GM19463 (cell line): Measurements from ENCODE around the gene IL17RC.
"Not testable (repeated sequence)": the region's sequence is repeated elsewhere in the genome, so short reads cannot be mapped to it uniquely, and the experiment has no call there.

Experiments used
- ATAC-seq: cut with Tn5 transposase; IDR thresholded peaks from one replicate; pipeline ENCODE4 v1.9.1; 2021; ENCODE audit warnings: mild to moderate bottlenecking, moderate library complexity; ENCODE audit not compliant: unreplicated experiment

The IL17RC gene

GRCh38 chr3:9914011-9914410 lies 2.9 kb upstream of the IL17RC start:
- ATAC-seq, result no peak

- ATAC-seq, result no peak
Observed at GRCh38 chr3:9914559-9915253, 2.2 kb upstream of the IL17RC start.

DNA sequence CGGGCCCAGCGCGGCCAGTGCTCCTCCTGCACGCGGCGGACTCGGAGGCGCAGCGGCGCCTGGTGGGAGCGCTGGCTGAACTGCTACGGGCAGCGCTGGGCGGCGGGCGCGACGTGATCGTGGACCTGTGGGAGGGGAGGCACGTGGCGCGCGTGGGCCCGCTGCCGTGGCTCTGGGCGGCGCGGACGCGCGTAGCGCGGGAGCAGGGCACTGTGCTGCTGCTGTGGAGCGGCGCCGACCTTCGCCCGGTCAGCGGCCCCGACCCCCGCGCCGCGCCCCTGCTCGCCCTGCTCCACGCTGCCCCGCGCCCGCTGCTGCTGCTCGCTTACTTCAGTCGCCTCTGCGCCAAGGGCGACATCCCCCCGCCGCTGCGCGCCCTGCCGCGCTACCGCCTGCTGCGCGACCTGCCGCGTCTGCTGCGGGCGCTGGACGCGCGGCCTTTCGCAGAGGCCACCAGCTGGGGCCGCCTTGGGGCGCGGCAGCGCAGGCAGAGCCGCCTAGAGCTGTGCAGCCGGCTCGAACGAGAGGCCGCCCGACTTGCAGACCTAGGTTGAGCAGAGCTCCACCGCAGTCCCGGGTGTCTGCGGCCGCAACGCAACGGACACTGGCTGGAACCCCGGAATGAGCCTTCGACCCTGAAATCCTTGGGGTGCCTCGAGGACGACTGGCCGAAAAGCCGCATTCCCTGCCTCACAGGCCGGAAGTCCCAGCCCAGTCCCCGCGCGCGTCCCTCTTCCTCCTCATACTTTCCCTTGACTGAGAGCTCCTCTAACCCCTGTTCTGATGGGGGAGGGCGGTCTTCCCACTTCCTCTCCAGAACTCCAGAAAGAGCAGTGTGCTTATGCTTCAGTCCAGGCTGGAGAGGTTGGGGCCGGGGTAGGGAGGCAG lies 1.4 kb upstream of the IL17RC start:
- no peak for ATAC-seq

GRCh38 chr3:9916346-9916733 lies 558 bp upstream of the IL17RC start:
- ATAC-seq, result no peak

GRCh38 chr3:9917820-9918219 lies 922 bp downstream of the IL17RC start:
- no peak for ATAC-seq

- ATAC-seq, result no peak
Observed at GRCh38 chr3:9918261-9919038, 1.6 kb downstream of the IL17RC start.

DNA sequence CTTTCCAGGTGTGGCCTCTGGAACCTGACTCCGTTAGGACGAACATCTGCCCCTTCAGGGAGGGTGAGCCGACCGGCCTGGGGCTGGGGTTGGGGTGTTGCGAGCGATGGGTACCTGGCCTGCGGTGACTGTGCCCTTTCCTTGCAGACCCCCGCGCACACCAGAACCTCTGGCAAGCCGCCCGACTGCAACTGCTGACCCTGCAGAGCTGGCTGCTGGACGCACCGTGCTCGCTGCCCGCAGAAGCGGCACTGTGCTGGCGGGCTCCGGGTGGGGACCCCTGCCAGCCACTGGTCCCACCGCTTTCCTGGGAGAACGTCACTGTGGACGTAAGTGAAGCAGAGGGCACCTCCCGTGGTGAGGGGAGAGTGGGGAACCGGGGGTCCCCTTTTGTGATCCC lies 11.3 kb downstream of the IL17RC start:
- no peak for ATAC-seq

DNA sequence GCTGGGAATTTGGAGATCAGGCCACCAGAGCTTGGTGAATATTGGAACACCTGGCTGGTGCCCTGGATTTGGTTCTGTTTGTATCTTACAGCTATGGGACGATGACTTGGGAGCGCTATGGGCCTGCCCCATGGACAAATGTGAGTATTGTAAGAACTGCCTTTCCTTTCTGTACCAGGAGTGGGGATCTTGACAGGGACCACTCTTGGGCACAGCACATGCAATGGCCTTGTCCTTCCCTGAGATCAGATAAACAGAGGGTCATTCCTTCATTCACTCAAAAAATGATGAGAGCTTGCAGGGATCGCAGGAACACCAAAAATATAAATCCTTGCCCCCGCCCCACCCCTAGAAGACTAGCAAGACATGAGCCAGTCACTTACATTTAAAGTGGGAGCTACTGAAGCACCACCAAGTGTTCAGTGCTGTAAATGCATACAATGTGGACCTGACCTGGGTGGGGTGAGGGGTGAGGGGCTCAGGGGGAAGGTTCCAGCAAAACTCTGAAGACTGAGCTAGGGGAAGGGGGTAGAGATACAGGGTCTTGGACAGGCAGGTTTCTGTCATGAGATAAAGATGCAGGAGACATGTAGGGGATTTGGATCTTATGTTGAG lies 14.0 kb downstream of the IL17RC start:
- ATAC-seq, result no peak

DNA sequence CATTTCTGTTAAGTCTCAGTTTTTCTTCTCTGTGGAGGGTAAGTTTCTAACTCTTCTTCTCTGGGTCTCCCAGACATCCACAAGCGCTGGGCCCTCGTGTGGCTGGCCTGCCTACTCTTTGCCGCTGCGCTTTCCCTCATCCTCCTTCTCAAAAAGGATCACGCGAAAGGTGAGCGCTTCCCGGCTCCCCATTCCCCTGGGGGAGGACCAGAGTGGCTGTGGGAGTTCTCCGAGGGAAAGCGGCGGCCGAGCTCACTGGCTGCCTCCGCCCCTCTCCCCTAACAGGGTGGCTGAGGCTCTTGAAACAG lies 15.6 kb downstream of the IL17RC start:
- no peak for ATAC-seq

GRCh38 chr3:9932843-9933560 lies 16.1 kb downstream of the IL17RC start:
- ATAC-seq, result peak; percentile 65

DNA sequence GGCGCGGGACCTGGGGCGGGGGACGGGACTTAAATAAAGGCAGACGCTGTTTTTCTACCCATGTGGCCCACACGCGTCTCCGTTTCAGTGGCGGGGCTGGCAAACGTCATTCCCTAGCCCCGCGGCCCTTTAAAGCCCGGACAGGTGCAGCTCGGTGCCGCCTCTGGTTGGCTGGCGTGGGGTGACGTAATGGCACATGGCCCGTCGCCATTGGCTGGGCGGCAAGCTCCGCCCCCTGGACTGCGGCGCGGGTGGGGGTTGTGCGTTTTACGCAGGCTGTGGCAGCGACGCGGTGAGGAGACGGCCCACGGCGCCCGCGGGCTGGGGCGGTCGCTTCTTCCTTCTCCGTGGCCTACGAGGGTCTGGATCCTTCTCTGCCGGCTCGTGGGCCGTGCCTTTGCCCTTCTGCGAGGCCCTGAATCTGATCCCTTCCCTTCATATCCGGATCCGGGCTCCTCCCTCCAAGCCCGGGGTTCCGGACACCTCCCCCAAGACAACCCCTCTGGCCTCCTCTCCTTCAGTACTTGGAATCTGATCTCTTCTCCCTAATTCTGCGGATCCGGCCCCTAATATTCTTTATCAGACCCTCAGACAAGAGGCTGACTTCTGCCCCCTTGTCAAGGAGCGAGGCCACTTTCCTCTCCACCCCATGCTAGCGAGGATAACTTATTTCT lies 16.8 kb downstream of the IL17RC start, which contains the start of gene CRELD1:
TSS of gene CRELD1 (plus strand) at position 274 of the 674 bp plus-strand sequence. CDS start 605 bp downstream, outside the sequence.
- ATAC-seq, result peak; percentile 86

- no peak for ATAC-seq
Observed at GRCh38 chr3:9934235-9934621, 17.3 kb downstream of the IL17RC start.

DNA sequence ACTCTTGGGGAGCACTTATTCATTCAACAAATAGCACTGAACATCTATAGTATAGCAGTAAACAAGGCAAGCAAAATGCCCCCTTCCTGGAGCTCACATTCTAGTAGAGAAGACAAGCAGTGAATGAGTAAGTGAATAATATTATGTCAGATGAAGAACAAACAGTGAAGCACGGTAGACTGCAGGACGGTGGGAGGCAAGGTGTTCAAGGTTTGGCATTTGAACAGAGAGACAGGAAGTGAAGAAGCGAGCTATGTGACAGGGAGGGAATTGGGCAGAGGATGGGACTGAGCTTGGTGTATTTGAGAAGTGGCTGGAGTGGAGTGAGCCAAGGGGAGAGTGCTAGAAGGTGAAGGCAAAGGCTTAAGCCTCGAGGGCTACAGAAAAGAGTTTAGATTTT lies 18.1 kb downstream of the IL17RC start:
- ATAC-seq, result no peak

GRCh38 chr3:9935966-9936510 lies 19.1 kb downstream of the IL17RC start:
- no peak for ATAC-seq

- no peak for ATAC-seq
Observed at GRCh38 chr3:9937486-9938238, 20.8 kb downstream of the IL17RC start.

- no peak for ATAC-seq
Observed at GRCh38 chr3:9938966-9939365, 22.1 kb downstream of the IL17RC start.

DNA sequence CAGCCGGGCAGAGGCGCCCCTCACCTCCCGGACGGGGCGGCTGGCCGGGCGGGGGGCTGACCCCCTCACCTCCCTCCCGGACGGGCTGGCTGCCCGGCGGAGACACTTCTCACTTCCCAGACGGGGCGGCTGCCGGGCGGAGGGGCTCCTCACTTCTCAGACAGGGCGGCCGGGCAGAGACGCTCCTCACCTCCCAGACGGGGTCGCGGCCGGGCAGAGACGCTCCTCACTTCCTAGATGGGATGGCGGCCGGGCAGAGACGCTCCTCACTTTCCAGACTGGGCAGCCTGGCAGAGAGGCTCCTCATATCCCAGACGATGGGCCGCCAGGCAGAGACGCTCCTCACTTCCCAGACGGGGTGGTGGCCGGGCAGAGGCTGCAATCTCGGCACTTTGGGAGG lies 23.0 kb downstream of the IL17RC start:
- ATAC-seq, result not testable (repeated sequence)

DNA sequence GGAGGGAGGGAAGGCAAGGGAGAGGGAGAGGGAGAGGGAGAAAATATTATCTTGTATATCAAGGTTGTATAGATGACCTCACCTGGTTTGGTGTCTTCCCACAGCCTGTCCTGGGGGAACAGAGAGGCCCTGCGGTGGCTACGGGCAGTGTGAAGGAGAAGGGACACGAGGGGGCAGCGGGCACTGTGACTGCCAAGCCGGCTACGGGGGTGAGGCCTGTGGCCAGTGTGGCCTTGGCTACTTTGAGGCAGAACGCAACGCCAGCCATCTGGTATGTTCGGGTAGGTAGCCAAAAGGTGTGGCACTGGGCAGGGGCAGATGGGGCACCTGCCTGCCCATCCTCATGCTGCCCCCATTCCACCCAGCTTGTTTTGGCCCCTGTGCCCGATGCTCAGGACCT lies 23.8 kb downstream of the IL17RC start:
- ATAC-seq, result no peak

DNA sequence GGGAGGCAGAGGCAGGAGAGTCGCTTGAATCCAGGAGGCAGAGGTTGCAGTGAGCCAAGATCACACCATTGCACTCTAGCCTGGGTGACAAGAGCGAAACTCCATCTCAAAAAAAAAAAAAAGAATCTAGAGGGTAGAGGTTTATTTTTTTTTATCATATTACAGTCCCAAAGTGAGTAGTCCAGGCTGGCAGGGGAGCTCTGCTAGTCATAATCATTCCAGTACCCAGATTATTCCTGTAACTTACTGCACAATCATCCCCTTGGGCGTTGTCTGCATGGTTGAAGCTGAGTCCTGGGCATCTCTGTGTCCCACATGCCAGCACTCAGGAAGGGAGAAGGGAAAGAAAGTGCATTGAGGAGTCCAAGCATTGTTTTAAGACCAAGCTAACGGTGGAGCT lies 25.3 kb downstream of the IL17RC start:
- no peak for ATAC-seq
